HG03354 (cell line): ENCODE results near the gene FOXD2.

Source experiments
- ATAC-seq: cut with Tn5 transposase; IDR thresholded peaks from one replicate; pipeline ENCODE4 v1.9.1; 2021; ENCODE audit warnings: mild to moderate bottlenecking; ENCODE audit not compliant: unreplicated experiment, poor library complexity, severe bottlenecking

Gene FOXD2

GRCh38 chr1:47437447-47438164, at the start of gene FOXD2:
FOXD2 (plus strand) TSS chr1:47438044; CDS start chr1:47438136, 92 bp downstream.
- ATAC-seq = peak; percentile 83

GRCh38 chr1:47388891-47389238, 49.0 kb upstream of the FOXD2 start:
- no peak for ATAC-seq

- no peak for ATAC-seq
These were observed 48.1 kb upstream of the FOXD2 start for GRCh38 chr1:47389731-47390130.

GRCh38 chr1:47390843-47391242, 47.0 kb upstream of the FOXD2 start:
- ATAC-seq = no peak

DNA sequence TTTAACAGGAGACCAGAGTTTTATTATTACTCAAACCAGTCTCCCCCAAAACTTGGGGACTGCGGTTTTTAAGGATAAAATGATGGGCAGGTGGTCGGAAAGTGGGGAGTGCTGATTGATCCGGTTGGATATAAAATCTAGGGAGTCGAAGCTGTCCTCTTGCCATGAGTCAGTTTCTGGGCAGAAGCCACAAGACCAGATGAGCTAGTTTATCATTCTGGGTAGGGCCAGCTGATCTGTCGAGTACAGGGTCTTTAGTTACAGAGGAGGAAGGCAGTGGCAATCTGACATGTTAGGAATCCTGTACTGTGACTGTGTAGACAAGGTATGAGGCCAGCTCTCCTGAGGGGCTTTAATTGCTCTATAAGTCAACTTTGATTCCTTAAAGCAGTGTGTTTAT, 44.7 kb upstream of the FOXD2 start:
- no peak for ATAC-seq

- no peak for ATAC-seq
These were observed 42.4 kb upstream of the FOXD2 start for GRCh38 chr1:47395433-47395832.

DNA sequence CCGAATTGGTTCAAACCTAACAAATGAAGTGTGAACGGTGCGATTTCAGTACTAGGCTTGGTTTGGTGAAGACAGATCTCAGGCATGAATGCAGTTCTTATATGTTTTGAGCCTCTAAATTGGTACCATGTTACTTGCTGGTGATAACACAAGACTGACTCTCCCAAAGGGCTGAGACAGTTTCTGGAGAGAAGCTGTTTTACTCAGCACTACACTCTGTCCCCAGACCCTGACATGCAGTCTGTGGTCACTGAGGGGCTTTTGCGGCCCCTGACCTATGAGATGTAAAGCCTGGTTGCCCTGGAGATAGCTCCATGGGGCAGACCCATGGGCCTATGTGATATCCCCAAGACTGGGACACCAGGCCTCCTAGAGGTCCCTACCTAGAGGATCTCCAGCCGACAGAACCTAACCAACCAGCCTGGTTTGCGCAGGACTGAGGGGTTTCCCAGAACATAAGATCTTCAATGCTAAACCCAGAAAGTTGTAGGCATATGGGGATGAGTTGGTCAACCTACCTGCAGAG, 41.1 kb upstream of the FOXD2 start:
- no peak for ATAC-seq

DNA sequence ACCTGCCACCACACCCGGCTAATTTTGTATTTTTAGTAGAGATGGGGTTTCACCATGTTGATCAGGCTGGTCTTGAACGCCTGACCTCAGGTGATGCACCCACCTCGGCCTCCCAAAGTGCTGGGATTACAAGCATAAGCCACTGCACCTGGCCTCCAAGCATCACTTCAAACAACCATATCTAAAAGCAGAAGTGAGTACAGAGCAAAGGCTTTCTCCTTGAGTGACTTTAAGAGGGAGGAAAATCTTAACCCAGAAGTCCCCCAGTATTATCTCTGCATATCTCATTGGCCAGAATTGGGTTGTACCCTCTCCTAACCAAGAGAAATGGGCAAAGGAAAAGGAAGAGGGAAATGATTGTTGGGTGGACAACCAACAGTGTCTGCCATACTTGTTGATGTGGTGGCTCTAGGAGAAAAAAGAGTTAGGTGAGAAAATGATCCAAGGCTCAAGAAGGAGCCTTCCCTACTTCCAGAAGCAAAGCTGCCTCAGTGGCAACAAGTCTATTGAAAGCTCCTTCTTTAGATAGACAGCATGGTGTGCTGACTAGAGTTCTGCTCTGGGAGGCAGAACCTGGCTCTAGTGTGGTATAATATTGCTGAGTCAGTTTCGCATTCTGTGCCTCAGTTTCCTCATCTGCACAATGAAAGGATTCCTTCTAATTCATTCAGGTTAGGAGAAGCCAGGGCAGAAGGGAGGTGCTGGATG, 38.6 kb upstream of the FOXD2 start:
- no peak for ATAC-seq

DNA sequence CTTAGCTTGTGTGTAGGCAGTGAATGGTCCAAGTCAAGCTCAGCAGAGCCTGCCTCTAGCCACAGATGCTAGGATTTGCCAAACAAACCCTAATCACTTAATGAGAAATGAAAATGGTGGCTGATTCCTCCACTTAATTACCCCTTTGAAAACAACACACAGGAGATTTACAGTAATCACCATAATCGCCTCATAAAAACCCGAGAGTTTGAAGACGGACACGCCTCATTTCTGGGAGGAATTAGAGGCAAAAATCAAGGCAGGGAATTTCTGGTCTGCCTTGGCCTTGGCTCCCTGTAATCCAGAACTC, 38.0 kb upstream of the FOXD2 start:
- no peak for ATAC-seq

DNA sequence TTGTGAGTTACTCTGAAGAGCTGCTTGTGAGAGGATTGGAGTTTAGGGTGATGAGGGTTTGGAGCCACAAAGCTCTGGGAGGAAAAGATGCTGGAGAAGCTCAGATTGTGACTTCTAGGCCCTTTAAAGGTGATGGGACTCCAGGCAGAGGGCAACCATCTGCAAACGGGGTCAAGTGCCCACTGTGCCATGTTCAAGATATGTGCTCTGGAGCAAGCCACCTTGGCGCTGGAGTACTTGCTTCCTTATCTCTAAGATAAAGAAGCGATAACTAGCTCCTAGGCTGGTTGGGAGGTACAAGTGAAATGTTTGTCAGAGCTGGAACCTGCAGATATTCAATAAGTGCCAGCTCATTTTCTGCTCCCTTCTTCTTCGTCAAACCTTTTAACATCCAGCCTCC, 36.1 kb upstream of the FOXD2 start:
- no peak for ATAC-seq

GRCh38 chr1:47402591-47402990, 35.3 kb upstream of the FOXD2 start:
- no peak for ATAC-seq

DNA sequence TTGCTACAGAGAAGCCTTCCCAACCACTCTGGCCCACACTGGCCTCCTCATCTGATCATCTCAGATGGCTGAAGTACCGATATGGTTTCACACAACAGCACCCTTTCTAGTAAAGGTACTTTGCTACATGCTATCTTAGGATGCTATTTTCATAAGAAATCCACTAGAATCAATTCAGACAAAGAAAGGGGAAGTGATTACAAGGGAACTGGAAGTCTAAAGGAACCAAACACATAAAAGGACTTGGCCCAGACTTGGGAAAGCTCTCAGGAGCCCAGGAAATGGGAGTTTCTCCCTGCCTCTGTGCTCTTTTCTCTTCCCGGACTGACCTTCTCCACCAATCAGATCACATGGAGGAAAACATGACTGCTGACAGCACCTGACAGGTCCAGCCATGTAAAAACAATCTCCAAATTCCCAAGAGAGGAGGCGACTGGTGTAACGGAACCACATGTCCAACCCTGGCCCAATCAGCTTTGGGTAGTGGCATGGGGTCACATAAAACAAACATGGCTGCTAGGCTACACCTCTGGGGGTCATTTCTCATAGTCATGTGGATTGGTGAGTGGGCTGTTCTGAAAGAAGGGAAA, 34.4 kb upstream of the FOXD2 start:
- ATAC-seq = no peak

GRCh38 chr1:47405697-47406096, 32.1 kb upstream of the FOXD2 start:
- no peak for ATAC-seq

DNA sequence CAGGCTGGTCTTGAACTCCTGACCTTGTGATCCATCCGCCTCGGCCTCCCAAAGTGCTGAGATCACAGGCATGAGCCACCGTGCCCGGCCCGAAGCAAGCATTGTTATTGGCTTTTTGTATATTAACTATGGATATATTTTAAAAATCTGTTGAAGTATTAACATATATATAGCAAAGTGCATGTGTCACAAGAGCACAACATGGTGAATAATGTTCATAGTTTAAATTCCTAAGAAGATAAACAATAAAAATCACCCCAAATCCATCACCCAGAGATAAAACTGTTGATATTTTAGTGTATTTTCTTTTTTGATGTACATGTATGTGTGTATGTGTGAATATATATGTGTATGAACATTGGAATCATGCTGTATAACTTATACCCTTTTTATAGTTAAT, 30.9 kb upstream of the FOXD2 start:
- no peak for ATAC-seq

GRCh38 chr1:47407481-47407880, 30.4 kb upstream of the FOXD2 start:
- ATAC-seq = no peak

GRCh38 chr1:47409311-47410067, 28.4 kb upstream of the FOXD2 start:
- no peak for ATAC-seq

GRCh38 chr1:47410068-47410455, 27.8 kb upstream of the FOXD2 start:
- ATAC-seq = no peak

DNA sequence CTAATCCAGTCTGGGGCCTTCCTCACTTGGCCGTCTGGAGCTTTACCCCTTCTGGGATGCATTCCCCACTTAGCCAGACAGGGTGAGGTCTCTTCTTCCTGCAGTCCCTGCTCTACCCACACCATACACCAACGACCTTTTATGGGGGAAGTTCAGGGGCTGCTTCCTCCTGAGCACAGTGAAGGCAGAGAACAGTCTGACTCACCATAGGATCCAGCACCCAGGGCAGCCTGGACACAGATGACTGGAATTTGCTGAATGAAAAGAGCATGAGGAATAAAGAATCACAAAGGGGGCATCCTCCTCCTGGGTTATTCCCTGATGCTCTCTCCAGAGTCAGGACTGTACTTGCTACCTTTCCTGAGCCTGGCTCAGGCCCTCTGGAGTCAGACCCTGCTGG, 26.4 kb upstream of the FOXD2 start:
- ATAC-seq = no peak

GRCh38 chr1:47412437-47412836, 25.4 kb upstream of the FOXD2 start:
- no peak for ATAC-seq

DNA sequence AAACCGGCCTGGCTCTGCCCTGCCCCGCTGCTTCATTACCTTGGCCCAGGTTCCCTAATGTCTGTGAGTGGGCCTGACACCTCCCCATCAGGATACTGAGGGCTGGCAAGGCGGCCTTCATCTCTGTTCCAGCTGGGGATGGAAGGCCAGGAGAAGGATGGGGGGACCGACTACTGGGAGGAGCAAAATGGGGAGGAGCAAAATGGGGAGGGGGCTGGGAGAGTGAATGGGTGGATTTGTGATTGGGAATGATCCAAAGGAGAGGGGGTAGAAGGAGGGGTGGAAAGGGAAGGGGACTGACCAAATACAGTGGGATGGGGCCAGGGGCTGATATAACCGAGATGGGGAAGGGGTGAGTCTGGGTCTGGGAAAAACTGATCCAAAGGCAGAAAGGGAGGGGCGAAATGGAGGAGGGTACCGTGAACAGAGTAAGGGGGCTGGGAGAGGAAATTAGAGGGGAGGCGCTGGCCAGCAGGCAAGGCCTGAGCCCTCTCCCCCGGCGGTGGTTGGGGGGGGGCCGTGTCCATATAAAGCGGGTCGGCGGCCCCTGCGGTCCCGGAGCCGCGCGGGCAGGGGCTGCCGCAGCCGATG, 22.0 kb upstream of the FOXD2 start, which contains the start of gene FOXE3:
Gene FOXE3 (plus strand): TSS at position 558 of the 591 bp plus-strand sequence. CDS start 31 bp downstream, at position 589.
- no peak for ATAC-seq
